ENCODE data around the gene PRMT9.

Gene PRMT9

GRCh38 chr4:147683717-147684700, at the start of gene PRMT9:
TSS of gene PRMT9 (minus strand) at chr4:147684163. CDS start at chr4:147683987, 176 bp downstream.
- DNase-seq (ENCODE audit: low read depth in 2 of 3, low spot score in 2 of 3): peak; percentile 69 to 83 (median 78)

GRCh38 chr4:147732518-147733235, 48.7 kb upstream of the PRMT9 start:
- no peak for DNase-seq (ENCODE audit: low read depth in 2 of 3, low spot score in 2 of 3)

GRCh38 chr4:147731580-147732517, 47.9 kb upstream of the PRMT9 start, which contains the start of gene ARHGAP10:
TSS of gene ARHGAP10 (plus strand) at chr4:147732088. CDS start at chr4:147732302, 214 bp downstream.
- peak; percentile 48 to 52 (median 49) for DNase-seq (ENCODE audit: low read depth in 2 of 3, low spot score in 2 of 3)

- no peak for DNase-seq (ENCODE audit: low read depth in 2 of 3, low spot score in 2 of 3)
These were observed 46.4 kb upstream of the PRMT9 start for GRCh38 chr4:147730333-147730732.

GRCh38 chr4:147727476-147728028, 43.6 kb upstream of the PRMT9 start:
- no peak for DNase-seq (ENCODE audit: low read depth in 2 of 3, low spot score in 2 of 3)

GRCh38 chr4:147725673-147726072, 41.7 kb upstream of the PRMT9 start:
- DNase-seq (ENCODE audit: low read depth in 2 of 3, low spot score in 2 of 3): no peak

GRCh38 chr4:147724468-147725201, 40.7 kb upstream of the PRMT9 start:
- DNase-seq (ENCODE audit: low read depth in 2 of 3, low spot score in 2 of 3): no peak

GRCh38 chr4:147723326-147723725, 39.4 kb upstream of the PRMT9 start:
- no peak for DNase-seq (ENCODE audit: low read depth in 2 of 3, low spot score in 2 of 3)

GRCh38 chr4:147717878-147718277, 33.9 kb upstream of the PRMT9 start:
- DNase-seq (ENCODE audit: low read depth in 2 of 3, low spot score in 2 of 3): no peak

- DNase-seq (ENCODE audit: low read depth in 2 of 3, low spot score in 2 of 3): no peak
These were observed 30.8 kb upstream of the PRMT9 start for GRCh38 chr4:147714575-147715401.

GRCh38 chr4:147709999-147710398, 26.0 kb upstream of the PRMT9 start:
- DNase-seq (ENCODE audit: low read depth in 2 of 3, low spot score in 2 of 3): no peak

- no peak for DNase-seq (ENCODE audit: low read depth in 2 of 3, low spot score in 2 of 3)
These were observed 24.1 kb upstream of the PRMT9 start for GRCh38 chr4:147707892-147708672.

- DNase-seq (ENCODE audit: low read depth in 2 of 3, low spot score in 2 of 3): no peak
These were observed 20.9 kb upstream of the PRMT9 start for GRCh38 chr4:147704846-147705245.

GRCh38 chr4:147696866-147697265, 12.9 kb upstream of the PRMT9 start:
- no peak for DNase-seq (ENCODE audit: low read depth in 2 of 3, low spot score in 2 of 3)

GRCh38 chr4:147693218-147693617, 9.3 kb upstream of the PRMT9 start:
- DNase-seq (ENCODE audit: low read depth in 2 of 3, low spot score in 2 of 3): no peak

- no peak for DNase-seq (ENCODE audit: low read depth in 2 of 3, low spot score in 2 of 3)
These were observed 7.9 kb upstream of the PRMT9 start for GRCh38 chr4:147691820-147692219.

- DNase-seq (ENCODE audit: low read depth in 2 of 3, low spot score in 2 of 3): no peak
These were observed 5.1 kb upstream of the PRMT9 start for GRCh38 chr4:147689067-147689466.

- no peak for DNase-seq (ENCODE audit: low read depth in 2 of 3, low spot score in 2 of 3)
These were observed 773 bp downstream of the PRMT9 start for GRCh38 chr4:147683188-147683591.

All from activated CD8-positive, alpha-beta memory T cell treated with anti-CD3 and anti-CD28 coated beads for 48 hours (primary cell).